ENCODE data around the gene SPEM3.

DNA sequence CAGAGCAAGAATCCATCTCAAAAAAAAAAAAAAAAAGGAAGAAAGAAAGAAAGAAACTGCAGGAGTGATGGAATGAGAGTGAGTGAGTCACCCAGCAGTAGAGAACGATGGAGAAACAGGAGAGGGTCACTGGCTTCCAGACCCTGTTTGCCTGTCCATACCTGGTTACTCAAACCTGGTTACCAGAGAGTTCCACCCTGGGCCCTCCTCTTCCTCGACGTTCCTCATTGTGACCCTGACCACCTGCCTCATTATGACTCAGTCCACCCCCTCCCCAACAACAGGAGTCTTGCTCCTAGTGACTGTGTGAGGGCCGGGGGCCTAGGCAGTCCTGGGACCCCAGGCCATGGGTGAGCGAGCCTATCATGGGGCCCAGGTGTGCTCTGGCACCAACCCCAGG, at the start of gene SPEM3:
- TF ChIP-seq ISX (CRISPR knock-in tag; conservative IDR thresholded peaks at IDR 0.05) (no peak), ZBTB7A (CRISPR knock-in tag; IDR thresholded peaks at IDR 0.05) (no peak), ZNF225 (CRISPR knock-in tag; IDR thresholded peaks at IDR 0.05) (no peak), TOPORS (CRISPR knock-in tag; IDR thresholded peaks at IDR 0.05) (no peak), BRCA1 (CRISPR knock-in tag; IDR thresholded peaks at IDR 0.05) (no peak), ZNF883 (CRISPR knock-in tag; IDR thresholded peaks at IDR 0.05; ENCODE audit: not compliant biosample characterization) (no peak), NR2F6 (IDR thresholded peaks at IDR 0.05) (no peak), NR2F6 (CRISPR knock-in tag; IDR thresholded peaks at IDR 0.05) (no peak)
- TF ChIP-seq, protein P1, sequence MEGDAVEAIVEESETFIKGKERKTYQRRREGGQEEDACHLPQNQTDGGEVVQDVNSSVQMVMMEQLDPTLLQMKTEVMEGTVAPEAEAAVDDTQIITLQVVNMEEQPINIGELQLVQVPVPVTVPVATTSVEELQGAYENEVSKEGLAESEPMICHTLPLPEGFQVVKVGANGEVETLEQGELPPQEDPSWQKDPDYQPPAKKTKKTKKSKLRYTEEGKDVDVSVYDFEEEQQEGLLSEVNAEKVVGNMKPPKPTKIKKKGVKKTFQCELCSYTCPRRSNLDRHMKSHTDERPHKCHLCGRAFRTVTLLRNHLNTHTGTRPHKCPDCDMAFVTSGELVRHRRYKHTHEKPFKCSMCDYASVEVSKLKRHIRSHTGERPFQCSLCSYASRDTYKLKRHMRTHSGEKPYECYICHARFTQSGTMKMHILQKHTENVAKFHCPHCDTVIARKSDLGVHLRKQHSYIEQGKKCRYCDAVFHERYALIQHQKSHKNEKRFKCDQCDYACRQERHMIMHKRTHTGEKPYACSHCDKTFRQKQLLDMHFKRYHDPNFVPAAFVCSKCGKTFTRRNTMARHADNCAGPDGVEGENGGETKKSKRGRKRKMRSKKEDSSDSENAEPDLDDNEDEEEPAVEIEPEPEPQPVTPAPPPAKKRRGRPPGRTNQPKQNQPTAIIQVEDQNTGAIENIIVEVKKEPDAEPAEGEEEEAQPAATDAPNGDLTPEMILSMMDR (CRISPR knock-in tag; IDR thresholded peaks at IDR 0.05): no peak
- TF ChIP-seq, protein P2, sequence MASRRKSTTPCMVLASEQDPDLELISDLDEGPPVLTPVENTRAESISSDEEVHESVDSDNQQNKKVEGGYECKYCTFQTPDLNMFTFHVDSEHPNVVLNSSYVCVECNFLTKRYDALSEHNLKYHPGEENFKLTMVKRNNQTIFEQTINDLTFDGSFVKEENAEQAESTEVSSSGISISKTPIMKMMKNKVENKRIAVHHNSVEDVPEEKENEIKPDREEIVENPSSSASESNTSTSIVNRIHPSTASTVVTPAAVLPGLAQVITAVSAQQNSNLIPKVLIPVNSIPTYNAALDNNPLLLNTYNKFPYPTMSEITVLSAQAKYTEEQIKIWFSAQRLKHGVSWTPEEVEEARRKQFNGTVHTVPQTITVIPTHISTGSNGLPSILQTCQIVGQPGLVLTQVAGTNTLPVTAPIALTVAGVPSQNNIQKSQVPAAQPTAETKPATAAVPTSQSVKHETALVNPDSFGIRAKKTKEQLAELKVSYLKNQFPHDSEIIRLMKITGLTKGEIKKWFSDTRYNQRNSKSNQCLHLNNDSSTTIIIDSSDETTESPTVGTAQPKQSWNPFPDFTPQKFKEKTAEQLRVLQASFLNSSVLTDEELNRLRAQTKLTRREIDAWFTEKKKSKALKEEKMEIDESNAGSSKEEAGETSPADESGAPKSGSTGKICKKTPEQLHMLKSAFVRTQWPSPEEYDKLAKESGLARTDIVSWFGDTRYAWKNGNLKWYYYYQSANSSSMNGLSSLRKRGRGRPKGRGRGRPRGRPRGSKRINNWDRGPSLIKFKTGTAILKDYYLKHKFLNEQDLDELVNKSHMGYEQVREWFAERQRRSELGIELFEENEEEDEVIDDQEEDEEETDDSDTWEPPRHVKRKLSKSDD (CRISPR knock-in tag; IDR thresholded peaks at IDR 0.05; ENCODE audit: low read depth): no peak
- TF ChIP-seq, protein P3, sequence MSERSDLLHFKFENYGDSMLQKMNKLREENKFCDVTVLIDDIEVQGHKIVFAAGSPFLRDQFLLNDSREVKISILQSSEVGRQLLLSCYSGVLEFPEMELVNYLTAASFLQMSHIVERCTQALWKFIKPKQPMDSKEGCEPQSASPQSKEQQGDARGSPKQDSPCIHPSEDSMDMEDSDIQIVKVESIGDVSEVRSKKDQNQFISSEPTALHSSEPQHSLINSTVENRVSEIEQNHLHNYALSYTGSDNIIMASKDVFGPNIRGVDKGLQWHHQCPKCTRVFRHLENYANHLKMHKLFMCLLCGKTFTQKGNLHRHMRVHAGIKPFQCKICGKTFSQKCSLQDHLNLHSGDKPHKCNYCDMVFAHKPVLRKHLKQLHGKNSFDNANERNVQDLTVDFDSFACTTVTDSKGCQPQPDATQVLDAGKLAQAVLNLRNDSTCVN (CRISPR knock-in tag; IDR thresholded peaks at IDR 0.05; ENCODE audit: borderline replicate concordance): no peak
- TF ChIP-seq, protein P4, sequence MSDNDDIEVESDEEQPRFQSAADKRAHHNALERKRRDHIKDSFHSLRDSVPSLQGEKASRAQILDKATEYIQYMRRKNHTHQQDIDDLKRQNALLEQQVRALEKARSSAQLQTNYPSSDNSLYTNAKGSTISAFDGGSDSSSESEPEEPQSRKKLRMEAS (IDR thresholded peaks at IDR 0.05): no peak

All from HepG2 (cell line).